HL-60 (cell line): Measurements from ENCODE around the gene MYCBP.

Source experiments
- DNase-seq, 2 experiments: peaks; one replicate each; pipeline ENCODE4 v3.0.0-alpha.2; 2010 to 2020; ENCODE audit warnings: low read depth in 1 of 2, low spot score in 1 of 2
- H3K27ac ChIP-seq: fragments of 250-450 bp; sonication (Bioruptor Pico); replicated peaks from 2 replicates; pipeline ENCODE4 v1.5.1; 2020; ENCODE audit warnings: mild to moderate bottlenecking, moderate library complexity
- H3K27me3 ChIP-seq: fragments of 250-450 bp; sonication (Bioruptor Pico); 2 replicates; pipeline ENCODE4 v1.5.1; 2021; ENCODE audit warnings: mild to moderate bottlenecking, moderate library complexity; ENCODE audit not compliant: insufficient read depth, poor library complexity, severe bottlenecking
- H3K4me3 ChIP-seq: replicated peaks from 2 replicates; pipeline ENCODE4 v1.5.1; 2011; ENCODE audit warnings: mild to moderate bottlenecking, control low read depth, low read length; ENCODE audit not compliant: insufficient read depth
- CTCF ChIP-seq: IDR thresholded peaks from one replicate; pipeline ENCODE4 v1.5.1; 2011; ENCODE audit warnings: low read length, control low read depth, inconsistent platforms; ENCODE audit not compliant: insufficient read depth
- GABPA ChIP-seq: IDR thresholded peaks from 2 replicates; pipeline ENCODE4 v1.6.1; 2012; ENCODE audit warnings: low read depth
- POLR2AphosphoS5 ChIP-seq: IDR thresholded peaks from 2 replicates; pipeline ENCODE4 v1.6.1; 2012; ENCODE audit warnings: low read depth
- REST ChIP-seq: IDR thresholded peaks from 2 replicates; pipeline ENCODE4 v1.6.1; 2012; ENCODE audit warnings: low read depth; ENCODE audit not compliant: insufficient replicate concordance
- SPI1 ChIP-seq: IDR thresholded peaks from 2 replicates; pipeline ENCODE4 v1.6.1; 2012; ENCODE audit warnings: low read depth, mild to moderate bottlenecking, borderline replicate concordance

The MYCBP gene

GRCh38 chr1:38898653-38899230 is 25.6 kb upstream of the MYCBP start:
- no peak for TF ChIP-seq REST
- TF ChIP-seq CTCF: no peak
- no peak for TF ChIP-seq SPI1
- TF ChIP-seq GABPA: no peak
- no peak for TF ChIP-seq POLR2AphosphoS5
- Histone ChIP-seq H3K4me3 (no peak overlapping the region), H3K27ac (no peak overlapping the region), H3K27me3 (no peaks in the 10 kb centered on the region)
- DNase-seq: no peak

- Histone ChIP-seq H3K4me3 (no peak overlapping the region), H3K27ac (no peak overlapping the region), H3K27me3 (no peaks in the 10 kb centered on the region)
- no peak for DNase-seq
- TF ChIP-seq SPI1 (no peak), CTCF (no peak), POLR2AphosphoS5 (no peak), GABPA (no peak), REST (no peak)
Measured at GRCh38 chr1:38896169-38896568, 23.0 kb upstream of the MYCBP start.

- TF ChIP-seq REST: no peak
- TF ChIP-seq GABPA: no peak
- TF ChIP-seq CTCF: no peak
- no peak for TF ChIP-seq SPI1
- no peak for TF ChIP-seq POLR2AphosphoS5
- no peak overlapping the region for H3K4me3 ChIP-seq
- no peaks in the 10 kb centered on the region for H3K27me3 ChIP-seq
- H3K27ac ChIP-seq: no peak overlapping the region
- no peak for DNase-seq
Measured at GRCh38 chr1:38892976-38893375, 19.8 kb upstream of the MYCBP start.
